ENCODE results near the gene HECTD2.
"Not testable (repeated sequence)": the region's sequence is repeated elsewhere in the genome, so short reads cannot be mapped to it uniquely, and the experiment has no call there.

HECTD2 gene

DNA sequence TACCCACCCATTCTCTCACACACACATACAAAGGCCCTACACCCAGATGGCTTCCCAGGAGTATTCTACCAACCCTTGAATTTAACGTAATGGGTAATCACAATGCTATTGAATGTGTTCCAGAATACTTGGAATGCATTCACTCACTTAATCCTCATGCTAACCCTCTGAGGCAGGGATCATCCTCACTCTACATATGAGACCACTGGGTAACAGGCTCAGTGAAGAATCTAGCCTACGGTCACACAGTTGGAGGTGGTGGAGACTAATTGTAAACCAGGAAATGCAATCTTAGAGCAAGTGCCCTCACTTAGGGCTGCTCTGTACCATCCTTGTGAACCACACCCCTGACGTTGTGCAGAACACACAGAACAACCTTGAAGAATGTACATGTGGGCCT, 135.2 kb downstream of the HECTD2 start:
- DNase-seq, result no peak

DNA sequence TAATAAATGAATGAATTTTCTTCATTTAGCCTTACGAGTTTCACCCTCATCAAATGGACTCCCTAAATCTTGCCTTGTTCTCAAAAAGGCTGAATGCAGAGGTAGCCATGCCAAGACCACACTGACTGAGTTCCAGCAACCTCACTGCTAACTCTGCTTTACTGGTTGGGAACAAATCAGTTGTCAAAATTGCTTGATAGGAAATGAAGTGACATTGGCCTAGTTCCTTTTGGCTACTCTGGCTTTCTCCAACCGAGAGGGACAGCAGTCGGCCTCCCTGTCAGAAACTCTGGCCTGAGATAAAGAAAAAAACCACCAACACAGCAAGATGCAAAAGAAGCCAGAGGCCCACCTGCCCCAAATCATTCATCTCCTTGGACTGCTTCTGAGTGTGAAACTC, 135.7 kb downstream of the HECTD2 start:
- DNase-seq, result no peak

DNA sequence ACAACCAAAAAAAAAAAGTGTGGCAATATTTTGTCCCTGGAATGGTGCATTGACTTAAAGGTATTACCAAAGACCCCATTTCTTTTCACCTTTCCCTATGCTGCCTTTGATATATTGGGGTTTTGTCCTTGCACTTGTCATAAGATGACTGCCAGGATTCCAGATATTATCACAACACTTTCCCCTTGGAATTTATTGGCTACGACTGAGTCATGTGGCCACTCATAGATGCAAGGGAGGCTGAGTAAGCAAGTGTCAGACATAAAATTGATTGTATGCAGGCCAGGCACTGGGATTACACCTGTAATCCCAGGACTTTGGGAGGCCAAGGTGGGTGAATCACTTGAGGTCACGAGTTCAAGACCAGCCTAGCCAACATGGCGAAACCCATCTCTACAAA, 139.1 kb downstream of the HECTD2 start:
- DNase-seq, result no peak

DNA sequence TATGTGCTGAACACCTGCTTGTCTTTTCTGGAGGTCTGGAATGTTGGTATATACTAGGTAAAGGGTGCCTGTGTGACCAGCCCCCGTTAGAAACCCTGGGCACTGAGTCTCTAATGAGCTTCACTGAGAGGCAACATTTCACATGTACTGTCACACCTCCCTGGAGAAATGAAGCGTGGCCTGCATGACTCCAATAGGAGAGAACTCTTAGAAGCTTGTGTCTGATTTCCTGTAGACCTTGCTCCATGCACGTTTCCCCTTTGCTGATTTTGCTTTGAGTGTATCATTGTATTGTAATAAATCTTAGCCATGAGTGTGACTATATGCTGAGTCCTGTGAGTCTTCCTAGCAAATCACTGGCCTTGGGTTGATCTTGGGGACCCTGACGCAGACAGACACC, 139.9 kb downstream of the HECTD2 start:
- DNase-seq, result no peak

DNA sequence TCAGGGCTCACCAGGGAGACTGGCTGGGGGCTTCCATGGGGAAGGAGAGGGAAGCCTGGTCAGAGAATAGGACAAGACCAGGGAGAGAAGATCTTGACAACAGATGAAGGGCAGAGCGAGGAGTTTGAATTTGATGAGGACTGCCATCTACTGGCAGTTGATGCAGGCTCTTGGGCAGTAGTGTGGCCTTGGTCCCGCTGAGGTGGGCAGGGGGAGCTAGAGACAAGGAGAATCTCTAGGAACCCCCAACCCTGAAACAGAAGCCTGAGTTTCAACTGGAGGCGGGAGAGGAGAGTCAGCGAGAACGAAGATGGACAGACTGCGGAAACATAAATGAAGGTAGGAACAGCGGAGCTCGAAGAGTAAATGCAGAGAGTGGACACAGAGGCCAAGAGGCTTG, 141.7 kb downstream of the HECTD2 start:
- DNase-seq, result no peak

DNA sequence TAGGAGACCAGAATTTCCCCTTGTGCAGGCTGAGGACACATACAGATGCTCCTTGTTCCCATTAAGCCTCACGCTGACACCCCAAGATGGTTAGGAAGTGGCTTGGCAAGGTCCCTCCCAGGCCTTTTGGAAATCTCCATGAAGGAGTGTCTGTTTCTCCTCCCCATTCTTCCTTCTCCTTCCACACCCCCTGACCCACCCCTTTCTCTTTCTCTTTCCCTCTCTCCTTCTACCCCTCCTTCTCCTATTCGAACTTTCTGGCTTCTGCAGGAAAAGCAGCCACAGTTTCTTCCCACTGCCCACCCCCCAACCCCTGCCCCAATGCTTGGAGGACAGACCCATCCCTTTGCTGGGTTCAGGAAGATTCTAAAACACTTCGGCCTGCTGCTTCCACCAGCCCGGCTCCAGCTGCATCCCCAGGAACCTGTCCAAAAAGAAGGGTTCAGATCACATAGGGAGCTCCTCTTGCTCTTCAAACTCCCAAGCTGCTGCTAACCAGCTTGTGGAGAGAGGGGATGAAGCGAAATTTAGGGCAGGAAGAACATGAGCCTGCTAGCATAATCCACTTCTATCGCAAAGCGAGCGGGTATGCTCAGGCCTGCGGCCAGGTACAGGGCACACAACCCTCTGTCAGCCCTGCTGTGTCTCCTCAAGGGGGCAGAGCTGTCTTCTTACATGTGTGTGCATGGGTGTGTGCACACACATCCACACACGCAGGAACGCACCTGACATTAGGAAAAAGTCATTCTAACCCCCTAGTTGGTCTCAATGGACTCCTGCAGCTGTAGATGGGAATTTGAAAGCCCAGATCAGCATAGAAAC, 142.3 kb downstream of the HECTD2 start:
- DNase-seq, result no peak

DNA sequence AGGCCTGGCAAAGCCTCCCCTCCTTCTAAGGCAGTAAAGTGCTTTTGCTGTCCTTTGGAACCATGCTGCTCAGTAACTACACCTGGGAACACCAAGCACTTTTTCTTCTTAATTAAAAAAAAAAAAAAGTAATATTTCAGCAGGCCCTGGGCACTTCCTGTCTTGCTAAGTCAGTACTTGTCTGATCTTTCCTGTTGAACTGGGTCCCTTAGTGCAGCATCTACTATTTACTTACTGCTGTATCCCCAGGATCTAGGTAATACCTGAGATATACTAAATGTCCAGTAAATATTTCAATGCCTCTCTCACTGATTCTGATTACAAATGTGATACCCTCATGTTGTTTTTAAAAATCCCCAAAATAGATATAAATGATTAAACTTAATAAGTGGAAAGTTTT, 145.3 kb downstream of the HECTD2 start:
- DNase-seq, result no peak

DNA sequence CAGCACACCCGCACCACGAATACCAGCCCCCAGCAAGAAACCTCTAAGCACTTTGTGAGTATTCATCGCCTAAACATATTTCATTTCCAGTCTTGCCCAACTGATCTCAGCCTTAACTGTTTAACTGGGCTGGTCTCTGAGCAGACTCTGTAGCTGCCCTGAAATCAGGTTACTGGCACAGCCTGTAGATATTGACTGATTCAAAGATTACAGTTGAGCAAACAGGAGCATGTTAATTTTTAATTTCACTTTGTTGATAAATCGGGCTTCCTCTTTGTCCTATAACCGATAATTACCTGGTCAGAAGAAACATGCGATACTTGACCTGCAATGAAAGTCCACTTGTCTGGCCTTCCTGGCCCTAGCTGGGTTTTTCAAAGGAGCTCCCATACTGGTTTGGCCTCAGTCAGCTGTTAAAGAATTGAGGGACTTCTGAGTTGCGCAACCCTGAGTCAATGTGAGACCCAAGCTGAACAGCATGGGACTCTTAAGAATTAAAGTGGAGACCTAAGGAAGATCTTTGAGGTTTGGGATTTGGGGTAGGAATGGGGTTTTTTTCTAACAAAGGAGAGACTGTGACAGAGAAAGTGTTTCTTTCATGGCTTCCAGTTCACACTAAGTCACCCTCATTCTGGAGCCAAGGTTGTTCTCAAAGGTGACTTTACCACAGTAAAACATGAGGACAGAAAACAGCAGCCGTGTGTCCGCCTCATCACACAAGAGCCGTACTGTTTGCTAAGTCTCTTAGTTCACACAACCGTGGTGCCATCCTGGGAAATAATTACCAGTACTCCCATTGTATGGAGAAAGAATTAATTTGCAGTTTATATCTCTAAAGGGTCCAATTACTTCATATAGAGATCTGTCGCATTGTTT, 146.8 kb downstream of the HECTD2 start:
- no peak for DNase-seq

DNA sequence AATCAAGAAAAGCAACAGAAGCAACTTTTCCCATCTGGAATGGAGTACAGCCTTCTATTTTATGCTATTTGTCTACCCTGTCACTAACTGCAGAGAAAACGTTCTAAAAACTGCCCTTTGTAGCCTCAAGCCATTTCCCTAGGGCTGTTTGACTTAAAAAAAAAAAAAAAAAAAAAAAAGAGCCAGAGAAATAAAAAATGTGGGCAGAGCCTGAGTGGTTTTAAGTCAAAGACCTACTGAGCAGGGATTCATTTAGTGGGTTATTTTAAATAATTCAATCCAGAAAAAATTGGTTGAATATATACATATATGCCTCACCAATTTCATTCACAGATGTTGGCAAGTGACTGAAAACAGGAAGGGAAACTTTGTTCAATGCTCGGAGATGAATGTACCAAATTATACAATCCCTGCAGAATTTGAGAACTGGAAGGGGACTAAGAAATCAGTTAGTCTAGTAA, 147.5 kb downstream of the HECTD2 start:
- no peak for DNase-seq

DNA sequence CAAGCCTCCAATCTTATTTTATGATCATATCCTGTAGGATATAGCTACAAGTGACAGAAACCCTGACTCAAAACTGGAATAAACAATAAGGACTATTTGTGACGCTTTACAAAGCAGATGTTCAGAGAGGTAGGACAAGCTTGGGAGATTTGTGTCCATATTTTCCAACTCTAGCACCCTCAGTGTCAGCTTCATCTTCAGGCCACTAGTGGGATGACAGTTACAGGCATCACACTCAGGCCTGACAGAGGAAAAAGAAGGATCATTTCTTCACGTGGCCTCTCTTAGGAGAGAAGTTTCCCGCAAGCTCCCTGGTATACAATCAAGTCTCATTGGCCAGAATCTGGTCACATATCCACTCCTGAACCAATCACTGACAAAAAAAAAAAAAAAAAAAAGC, 148.3 kb downstream of the HECTD2 start:
- no peak for DNase-seq

DNA sequence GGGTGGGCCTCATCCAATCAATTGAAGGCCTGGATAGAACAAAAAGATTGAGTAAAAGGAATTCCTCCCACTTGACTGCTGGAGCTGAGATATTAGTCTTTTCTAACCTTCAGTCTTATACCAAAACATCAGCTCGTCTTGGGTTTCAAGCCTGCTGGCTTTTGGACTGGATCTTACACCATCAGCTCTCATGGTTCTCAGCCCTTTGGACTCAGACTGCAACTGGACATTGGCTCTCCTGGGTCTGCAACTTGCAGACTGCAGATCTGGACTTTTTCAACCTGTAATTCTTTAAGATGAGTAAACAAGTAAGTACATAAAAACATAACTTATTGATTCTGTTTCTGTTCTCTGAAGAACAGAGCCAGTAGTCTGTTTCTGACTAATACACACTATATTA, 149.0 kb downstream of the HECTD2 start:
- no peak for DNase-seq

DNA sequence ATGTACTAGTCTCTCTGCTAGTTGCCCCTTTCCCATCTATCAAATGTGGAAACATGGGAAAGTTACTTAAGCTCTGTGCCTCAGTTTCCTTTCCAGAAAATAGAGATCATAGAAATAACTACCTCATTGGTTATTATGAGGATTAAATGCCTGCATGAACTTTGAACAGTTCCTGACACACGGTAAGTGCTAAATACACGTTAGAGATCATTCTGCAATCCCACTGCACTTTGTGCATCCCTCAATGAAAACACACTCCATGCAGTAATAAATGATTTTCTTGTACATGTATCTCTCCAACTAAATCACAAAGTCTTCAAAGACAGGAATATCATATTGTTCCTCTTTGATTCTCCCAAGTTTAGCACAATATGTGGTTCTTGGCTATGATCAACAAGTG, 149.6 kb downstream of the HECTD2 start:
- no peak for DNase-seq

DNA sequence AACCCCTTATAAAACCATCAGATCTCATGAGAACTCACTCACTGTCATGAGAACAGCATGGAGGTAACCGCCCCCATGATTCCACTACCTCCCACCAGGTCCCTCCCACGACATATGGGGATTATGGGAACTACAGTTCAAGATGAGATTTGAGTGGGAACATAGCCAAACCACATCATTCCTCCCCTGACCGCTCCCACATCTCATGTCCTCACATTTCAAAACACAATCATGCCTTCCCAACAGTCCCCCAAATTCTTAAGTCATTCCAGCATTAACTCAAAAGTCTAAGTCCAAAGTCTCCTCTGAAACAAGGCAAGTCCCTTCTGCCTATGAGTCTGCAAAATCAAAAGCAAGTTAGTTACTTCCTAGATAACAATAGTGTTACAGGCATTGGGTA, 150.7 kb downstream of the HECTD2 start:
- DNase-seq, result not testable (repeated sequence)

DNA sequence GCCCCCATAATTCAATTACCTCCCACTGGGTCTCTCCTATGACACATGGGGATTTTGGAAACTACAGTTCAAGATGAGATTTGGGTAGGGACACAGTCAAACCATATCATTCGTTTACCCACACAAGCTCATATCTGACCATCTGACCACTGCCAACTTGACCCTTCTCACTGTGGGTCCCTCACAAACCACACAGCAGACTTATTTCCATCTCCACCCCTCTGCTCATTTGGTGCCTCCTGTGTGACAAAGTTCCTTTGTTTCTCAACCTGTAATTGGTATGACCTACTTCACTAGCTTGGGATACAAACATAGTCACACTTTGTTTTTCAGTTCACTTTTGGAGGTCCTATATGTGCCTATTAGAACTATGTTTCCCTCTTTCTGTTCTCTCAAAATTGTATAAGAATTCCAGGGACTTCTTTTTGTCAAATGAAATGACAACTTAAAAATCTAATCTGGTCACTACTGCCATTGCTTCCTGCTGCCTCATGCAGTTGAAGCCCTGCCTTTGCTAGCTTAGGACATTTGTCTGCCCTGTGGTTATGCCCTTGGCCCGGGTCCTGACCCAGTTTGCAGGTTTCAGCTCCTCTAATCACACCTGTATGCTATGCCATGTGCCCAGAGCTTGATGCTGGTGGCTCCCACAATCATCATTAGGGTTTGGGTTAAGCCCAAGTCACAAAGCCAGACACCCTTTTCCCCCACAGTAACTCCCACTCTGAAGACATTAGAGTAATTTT, 152.9 kb downstream of the HECTD2 start:
- no peak for DNase-seq

DNA sequence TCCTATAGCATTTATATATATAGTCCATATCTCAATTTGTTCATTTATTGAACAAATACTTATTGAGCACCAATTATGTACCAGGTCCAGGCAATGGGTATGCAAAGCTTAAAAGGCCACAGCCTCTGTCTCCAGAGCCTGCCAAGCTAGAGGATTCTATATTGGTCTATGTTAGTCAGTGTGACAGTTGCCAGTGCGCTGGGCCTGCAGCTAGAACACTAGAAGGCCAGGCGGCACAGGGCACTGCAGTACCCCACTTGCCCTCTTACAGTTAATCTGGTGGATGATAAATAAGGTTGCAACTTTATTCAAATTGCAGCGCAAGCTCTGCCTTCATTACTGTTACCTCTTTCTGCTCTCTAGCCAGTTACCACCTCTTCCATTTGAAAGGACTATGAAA, 153.9 kb downstream of the HECTD2 start:
- DNase-seq, result no peak

Data from activated effector memory CD4-positive, alpha-beta T cell treated with Interleukin-2 at 50 U/mL for 16 hours (primary cell).